ENCODE measurements around the gene ROCK2. TPM values are rescaled to one million over a fixed set of nuclear protein-coding genes. Genes with fewer than 3 reads are reported as not detected.

Gene ROCK2
- total RNA-seq, 1 donor from 2014 or later: 20.0 TPM

- Histone ChIP-seq H3K27me3 (ENCODE audit: control insufficient read depth, insufficient read depth, low read length) (no peaks in the 10 kb centered on the region), H3K36me3 (ENCODE audit: control insufficient read depth, insufficient read depth, low read length) (no peaks in the 10 kb centered on the region), H3K4me3 (ENCODE audit: low read depth, low read length) (no peak overlapping the region)
- DNase-seq (ENCODE audit: low read depth): no peak
- TF ChIP-seq, protein P1, sequence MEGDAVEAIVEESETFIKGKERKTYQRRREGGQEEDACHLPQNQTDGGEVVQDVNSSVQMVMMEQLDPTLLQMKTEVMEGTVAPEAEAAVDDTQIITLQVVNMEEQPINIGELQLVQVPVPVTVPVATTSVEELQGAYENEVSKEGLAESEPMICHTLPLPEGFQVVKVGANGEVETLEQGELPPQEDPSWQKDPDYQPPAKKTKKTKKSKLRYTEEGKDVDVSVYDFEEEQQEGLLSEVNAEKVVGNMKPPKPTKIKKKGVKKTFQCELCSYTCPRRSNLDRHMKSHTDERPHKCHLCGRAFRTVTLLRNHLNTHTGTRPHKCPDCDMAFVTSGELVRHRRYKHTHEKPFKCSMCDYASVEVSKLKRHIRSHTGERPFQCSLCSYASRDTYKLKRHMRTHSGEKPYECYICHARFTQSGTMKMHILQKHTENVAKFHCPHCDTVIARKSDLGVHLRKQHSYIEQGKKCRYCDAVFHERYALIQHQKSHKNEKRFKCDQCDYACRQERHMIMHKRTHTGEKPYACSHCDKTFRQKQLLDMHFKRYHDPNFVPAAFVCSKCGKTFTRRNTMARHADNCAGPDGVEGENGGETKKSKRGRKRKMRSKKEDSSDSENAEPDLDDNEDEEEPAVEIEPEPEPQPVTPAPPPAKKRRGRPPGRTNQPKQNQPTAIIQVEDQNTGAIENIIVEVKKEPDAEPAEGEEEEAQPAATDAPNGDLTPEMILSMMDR (IDR thresholded peaks at IDR 0.05; ENCODE audit: insufficient read depth, low read length, severe bottlenecking): no peak
- no peak for FAIRE-seq
Measured at GRCh38 chr2:11337909-11338308, 6.5 kb downstream of the ROCK2 start.

- no peaks in the 10 kb centered on the region for H3K27me3 ChIP-seq (ENCODE audit: control insufficient read depth, insufficient read depth, low read length)
- H3K36me3 ChIP-seq (ENCODE audit: control insufficient read depth, insufficient read depth, low read length): no peaks in the 10 kb centered on the region
- FAIRE-seq (no peak), DNase-seq (ENCODE audit: low read depth) (no peak)
- no peak overlapping the region for H3K4me3 ChIP-seq (ENCODE audit: low read depth, low read length)
- TF ChIP-seq, protein P1 (IDR thresholded peaks at IDR 0.05; ENCODE audit: insufficient read depth, low read length, severe bottlenecking): no peak
Measured at GRCh38 chr2:11336189-11336588, 8.2 kb downstream of the ROCK2 start.

GRCh38 chr2:11333427-11334183, 10.8 kb downstream of the ROCK2 start:
- no peaks in the 10 kb centered on the region for H3K36me3 ChIP-seq (ENCODE audit: control insufficient read depth, insufficient read depth, low read length)
- no peak for FAIRE-seq
- DNase-seq (ENCODE audit: low read depth): no peak

DNA sequence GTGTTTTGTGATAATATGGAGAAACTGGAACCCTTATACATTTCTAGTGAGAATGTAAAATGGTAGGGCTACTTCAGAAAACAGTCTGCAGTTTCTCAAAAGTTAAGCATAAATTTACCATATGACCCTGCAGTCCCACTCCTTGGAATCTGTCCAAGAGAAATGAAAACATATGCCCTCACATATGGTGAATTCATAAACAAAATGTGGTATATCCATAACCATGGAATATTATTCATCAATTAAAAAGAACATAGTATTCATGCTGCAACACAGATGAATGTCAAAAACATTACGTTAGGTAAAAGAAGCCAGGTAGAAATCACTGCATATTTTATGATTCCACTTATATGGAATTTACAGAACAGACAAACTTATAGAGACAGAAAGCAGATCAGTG, 11.8 kb downstream of the ROCK2 start:
- TF ChIP-seq, protein P1 (IDR thresholded peaks at IDR 0.05; ENCODE audit: insufficient read depth, low read length, severe bottlenecking): no peak
- DNase-seq (ENCODE audit: low read depth): no peak
- no peak for FAIRE-seq
- H3K4me3 ChIP-seq (ENCODE audit: low read depth, low read length): no peak overlapping the region
- H3K27me3 ChIP-seq (ENCODE audit: control insufficient read depth, insufficient read depth, low read length): no peaks in the 10 kb centered on the region
- no peaks in the 10 kb centered on the region for H3K36me3 ChIP-seq (ENCODE audit: control insufficient read depth, insufficient read depth, low read length)

More at GRCh38 chr2:11333427-11334183, 10.8 kb downstream of the ROCK2 start:
- TF ChIP-seq, protein P1 (IDR thresholded peaks at IDR 0.05; ENCODE audit: insufficient read depth, low read length, severe bottlenecking): no peak
- H3K4me3 ChIP-seq (ENCODE audit: low read depth, low read length): no peak overlapping the region
- H3K27me3 ChIP-seq (ENCODE audit: control insufficient read depth, insufficient read depth, low read length): no peaks in the 10 kb centered on the region

- TF ChIP-seq, protein P1 (IDR thresholded peaks at IDR 0.05; ENCODE audit: insufficient read depth, low read length, severe bottlenecking): no peak
- Histone ChIP-seq H3K36me3 (ENCODE audit: control insufficient read depth, insufficient read depth, low read length) (no peaks in the 10 kb centered on the region), H3K27me3 (ENCODE audit: control insufficient read depth, insufficient read depth, low read length) (no peaks in the 10 kb centered on the region), H3K4me3 (ENCODE audit: low read depth, low read length) (no peak overlapping the region)
- no peak for DNase-seq (ENCODE audit: low read depth)
- no peak for FAIRE-seq
Measured at GRCh38 chr2:11330457-11331142, 13.8 kb downstream of the ROCK2 start.

Data from bronchial epithelial cell (primary cell).